GM18511 (cell line): Measurements from ENCODE around the gene THOC3.
A peak's percentile ranks its signal among the peaks of the same experiment; 100 is the strongest.
"Not testable (repeated sequence)": the region's sequence is repeated elsewhere in the genome, so short reads cannot be mapped to it uniquely, and the experiment has no call there.

Experiments used
- ATAC-seq: cut with Tn5 transposase; IDR thresholded peaks from one replicate; pipeline ENCODE4 v1.9.1; 2021; ENCODE audit warnings: mild to moderate bottlenecking, moderate library complexity; ENCODE audit not compliant: unreplicated experiment

The THOC3 gene, protein sequence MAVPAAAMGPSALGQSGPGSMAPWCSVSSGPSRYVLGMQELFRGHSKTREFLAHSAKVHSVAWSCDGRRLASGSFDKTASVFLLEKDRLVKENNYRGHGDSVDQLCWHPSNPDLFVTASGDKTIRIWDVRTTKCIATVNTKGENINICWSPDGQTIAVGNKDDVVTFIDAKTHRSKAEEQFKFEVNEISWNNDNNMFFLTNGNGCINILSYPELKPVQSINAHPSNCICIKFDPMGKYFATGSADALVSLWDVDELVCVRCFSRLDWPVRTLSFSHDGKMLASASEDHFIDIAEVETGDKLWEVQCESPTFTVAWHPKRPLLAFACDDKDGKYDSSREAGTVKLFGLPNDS

DNA sequence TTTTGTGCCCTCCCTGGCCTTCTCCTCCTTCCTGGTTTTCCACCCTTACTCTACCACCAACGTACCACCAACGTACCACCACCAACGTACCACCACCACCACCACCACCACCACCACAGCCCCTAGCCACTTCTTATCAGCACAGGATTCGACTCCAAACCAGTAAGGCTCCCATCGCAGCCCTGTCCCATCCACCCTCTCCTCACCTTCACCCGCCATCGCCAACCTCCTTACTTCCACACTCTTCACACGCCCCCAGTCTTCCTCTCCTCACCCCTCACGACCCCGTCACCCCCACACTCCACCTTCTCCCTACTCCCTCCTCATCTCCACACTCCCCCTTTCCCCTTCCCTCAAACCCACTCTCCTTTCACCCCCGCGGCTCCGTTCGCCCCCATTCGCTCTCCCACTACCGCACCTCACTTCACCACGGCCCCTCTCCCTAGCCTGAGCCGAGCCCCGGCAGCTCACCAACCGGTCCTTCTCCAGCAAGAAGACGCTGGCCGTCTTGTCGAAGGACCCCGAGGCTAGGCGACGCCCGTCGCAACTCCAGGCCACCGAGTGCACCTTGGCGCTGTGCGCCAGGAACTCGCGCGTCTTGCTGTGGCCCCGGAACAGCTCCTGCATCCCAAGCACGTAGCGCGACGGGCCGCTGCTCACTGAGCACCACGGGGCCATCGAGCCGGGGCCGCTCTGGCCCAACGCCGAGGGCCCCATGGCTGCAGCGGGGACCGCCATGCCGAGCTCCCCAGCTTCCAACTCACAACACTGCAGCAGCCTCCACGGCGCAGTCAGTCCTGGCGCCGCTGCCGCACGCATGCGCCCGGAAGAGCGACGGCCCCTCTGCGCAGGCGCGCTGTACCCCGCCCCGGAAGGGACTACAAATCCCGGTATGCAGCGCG is at the start of gene THOC3:
Gene THOC3, minus strand, starts transcription at position 845 of the 902 bp plus-strand sequence. Its CDS starts 107 bp downstream, at position 738.
- ATAC-seq = peak; percentile 98

DNA sequence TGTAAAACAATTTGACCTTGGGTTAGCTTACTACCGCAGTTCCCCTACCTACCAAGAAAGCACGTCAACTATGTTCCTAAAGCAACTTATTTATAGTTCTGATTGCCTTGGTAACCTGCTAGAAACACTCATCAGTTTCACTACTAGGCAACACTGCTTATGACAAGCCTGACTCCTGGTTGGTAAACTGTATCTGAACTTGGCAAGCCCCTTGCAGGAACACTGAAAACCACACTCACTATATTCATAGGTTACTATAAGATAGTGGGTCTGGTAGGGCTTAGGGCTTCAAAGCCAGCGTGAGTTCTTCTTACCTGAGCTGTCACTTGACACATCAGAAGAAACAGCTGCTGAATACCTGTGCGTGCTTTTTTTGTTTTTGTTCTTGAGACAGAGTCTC is 49.2 kb upstream of the THOC3 start:
- ATAC-seq = not testable (repeated sequence)

DNA sequence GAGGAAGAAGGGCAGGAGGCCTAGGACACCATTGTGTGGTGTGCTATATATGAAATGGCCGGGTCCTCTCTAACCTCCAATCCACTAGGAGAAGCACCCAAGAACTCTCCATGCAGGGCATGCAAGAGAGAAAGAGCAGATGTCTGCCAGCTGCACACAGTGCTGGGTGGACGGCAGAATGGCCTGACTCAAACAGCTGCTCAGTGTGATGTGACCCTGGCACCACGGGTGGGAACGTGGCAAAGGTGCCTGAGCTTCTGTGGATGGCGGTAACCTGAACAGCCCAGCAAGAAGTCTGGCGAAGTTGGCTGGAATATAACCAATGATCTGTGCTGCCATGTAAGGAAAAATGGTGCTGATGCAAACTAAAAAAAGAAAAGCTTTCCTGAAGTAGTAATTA is 46.2 kb upstream of the THOC3 start:
- not testable (repeated sequence) for ATAC-seq

DNA sequence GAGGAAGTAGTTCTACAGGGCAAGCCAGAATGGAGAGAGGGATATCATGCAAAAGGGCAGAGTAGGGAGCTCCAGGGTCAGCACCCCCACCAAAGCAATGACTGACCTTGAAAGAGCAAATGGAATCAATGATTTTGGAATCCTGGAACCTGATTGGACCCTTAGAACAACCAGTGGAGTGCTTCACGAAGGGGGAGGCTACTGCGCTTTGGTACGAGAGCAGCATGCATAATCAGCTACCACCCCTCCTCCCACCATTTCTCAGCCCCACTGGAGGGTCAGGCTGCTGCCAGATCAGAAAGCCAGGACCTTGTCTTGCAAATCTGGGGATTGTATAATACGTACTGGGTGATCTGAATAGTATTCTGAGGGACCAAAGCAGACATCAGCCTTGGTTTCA is 43.0 kb upstream of the THOC3 start:
- not testable (repeated sequence) for ATAC-seq

DNA sequence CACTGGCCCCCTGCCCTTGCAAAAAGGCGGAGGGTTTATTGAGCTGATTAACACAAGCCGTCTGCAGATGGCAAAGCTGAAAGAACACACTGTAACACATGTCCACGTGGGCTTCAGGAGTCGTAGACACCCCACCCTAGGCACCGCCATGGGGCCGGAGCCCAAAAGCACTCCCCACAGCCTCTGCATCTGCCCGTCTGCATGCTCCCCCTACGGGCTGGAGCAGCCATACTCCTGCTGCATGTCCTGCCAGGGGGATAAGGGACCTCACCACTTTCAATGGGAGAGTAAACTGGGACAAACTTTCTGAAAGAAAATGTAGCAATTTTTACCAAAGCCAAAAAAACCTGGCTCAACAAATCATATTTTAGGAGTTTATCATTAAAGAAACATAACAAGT is 42.1 kb upstream of the THOC3 start:
- ATAC-seq = not testable (repeated sequence)

DNA sequence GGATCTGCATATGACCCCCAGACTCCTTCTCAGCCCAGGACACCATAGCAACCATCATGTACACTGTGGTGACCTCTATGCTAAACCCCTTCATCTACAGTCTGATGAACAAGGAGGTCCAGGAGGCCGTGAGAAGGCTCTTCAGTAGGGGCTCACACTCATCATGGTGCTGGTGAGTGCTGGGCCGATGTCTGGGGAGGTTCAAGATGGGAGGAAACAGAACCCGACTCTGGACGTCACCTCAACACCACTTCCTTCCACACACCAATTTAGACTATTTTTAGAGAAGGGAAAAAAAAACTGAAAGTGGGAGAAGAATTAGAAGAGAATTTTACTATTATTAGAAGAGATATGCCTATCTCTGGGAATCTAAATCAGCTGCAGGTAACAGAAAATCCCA is 39.1 kb upstream of the THOC3 start:
- ATAC-seq = not testable (repeated sequence)

DNA sequence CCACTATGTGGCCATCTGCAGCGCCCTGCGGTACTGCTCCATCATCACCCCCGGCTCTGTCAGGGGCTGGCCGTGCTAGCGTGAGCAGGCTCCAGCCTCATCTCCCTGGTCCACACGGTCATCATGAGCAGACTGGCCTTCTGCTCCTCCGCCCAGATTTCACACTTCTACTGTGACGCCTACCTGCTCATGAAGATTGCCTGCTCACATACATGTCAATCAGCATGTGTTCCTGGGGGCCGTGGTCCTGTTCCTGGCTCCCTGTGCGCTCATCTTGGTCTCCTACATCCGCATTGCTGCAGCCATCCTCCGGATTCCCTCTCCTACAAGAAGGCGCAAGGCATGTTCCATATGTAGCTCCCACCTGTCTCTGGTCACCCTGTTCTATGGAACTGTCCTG is 38.7 kb upstream of the THOC3 start:
- ATAC-seq = not testable (repeated sequence)

DNA sequence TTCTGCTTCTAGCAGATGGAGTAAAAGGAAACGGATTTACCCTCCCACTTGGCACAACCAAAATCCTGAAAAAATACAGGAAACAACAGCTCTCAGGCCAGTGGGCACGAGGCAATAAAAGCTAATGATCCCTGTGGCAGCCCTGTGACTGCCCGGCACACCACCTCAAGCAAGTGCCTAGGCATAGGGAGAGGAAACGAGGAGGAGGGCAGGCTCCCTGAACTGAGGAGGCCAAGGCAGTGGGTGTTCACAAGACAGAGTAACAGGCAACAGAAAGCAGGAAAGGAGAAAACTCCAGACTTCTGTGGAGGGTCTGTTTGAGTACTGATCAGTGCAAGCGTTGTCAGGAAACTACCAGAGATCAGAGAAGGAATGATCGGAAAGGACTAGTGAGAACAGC is 29.9 kb upstream of the THOC3 start:
- not testable (repeated sequence) for ATAC-seq

DNA sequence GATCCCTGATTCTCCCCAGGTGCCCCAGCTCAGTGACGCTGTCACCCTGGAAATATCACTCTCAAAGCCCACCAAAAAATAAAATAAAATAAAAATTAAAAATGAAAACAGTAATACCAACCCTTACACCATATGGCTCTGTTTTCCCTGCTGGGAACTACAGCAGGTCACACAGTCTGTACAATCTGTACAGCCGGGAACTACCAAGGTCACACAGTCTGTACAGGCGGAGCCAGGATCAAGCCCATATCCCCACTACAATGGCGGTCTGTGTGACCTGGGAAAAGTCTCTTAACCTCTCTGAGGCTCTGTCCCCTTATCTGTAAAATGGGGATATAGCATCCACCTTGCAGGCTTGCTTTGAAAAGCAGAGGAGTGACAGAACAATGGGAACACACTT is 29.4 kb upstream of the THOC3 start:
- not testable (repeated sequence) for ATAC-seq

DNA sequence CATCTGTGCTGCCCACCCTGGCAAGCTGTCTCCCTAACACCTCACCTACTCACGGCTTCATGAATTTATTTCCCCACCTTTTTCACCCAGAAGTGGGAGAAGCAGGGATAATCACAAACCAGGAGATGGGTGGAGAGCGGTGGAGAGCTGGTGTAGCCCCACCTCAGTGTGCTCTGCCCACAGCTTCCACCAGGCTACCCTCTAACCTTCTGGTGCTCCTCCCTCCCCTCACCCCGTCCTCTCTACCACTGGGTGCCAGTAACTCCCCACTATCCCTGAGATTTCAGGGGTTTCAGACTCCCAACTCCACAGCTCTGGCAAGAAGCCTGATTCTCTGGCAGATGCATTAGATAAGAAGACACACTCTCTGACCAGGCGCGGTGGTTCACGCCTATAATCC is 28.7 kb upstream of the THOC3 start:
- not testable (repeated sequence) for ATAC-seq

DNA sequence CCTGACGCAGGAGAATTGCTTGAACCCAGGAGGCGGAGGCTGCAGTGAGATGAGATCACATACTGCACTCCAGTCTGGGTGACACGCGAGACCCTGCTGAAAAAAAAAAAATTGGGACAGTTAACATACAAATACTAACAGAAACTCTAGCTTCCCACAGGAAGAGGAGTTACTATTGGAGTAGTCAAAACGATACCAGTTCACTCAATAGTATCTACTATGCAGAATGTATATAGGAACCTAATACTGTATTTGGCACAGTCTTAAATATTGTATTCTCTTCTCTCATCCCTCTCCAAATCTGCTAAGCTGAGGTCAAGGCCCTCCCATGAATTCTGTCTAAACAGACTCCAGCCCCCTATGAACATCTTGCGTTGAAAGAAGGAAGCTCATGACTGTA is 27.4 kb upstream of the THOC3 start:
- ATAC-seq = not testable (repeated sequence)

DNA sequence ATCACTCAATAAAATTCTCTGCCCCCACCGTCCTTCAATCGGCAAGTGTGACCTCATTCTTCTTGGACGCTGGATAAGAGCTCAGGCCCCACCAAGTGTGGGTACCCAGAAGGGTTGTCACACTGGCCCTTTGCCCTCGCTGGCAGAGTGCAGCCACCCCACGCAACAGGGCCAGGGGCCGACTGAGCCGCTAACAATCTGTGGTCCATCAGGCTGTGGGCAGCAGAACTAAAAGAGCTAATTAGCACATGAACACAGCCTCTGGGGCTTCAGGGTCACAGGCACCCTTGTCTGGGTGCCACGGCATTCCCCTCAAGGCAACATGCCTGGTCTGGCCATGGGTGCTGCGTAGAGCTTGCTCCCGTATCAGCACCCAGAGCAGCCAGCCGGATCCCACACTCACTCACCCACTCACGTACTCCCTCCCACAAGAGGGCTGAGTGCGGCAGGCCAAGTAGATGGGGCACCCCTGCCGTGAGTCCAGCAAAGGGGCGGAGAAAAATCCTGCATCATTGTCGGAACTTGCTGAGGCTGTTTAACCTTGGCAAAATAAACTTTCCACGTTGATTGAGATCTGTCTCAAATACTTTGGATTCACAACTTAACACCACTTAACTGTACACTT is 11.4 kb upstream of the THOC3 start:
- ATAC-seq = not testable (repeated sequence)

DNA sequence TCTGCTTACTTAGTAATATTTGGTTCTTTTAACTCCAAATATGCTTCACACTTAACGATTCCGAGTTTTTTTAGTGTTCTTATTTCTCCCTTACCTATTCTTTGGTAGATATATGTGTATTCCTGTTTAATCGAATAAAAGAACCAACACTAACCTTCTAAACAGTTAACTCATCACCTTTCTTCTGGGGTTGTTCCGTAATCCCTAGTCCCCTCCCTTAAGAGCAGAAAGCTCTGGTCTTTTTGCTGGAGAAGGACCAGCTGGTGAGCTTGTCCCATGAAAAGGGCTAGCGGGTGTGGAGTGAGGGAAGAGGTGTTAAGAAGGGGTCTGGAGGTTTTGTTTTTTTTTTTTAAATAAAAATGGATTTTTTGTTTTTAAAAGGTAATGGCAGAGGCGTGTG is 266 bp upstream of the THOC3 start:
- ATAC-seq = peak; percentile 45

DNA sequence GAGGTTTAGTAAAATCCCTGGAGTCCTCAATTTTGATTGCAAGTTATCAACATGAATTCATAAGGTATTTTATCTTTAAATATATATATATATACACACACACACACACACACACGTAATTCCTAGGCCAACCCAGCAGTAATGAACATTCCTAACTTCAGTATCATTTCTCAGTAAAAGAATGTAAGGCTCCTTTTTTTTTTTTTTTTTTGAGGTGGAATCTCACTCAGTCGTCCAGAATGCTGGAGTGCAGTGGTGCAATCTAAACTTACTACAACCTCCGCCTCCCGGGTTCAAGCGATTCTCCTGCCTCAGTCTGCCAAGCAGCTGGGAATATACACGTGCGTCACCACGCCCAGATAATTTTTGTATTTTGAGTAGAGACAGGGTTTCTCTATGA is 5.8 kb downstream of the THOC3 start:
- ATAC-seq = not testable (repeated sequence)

DNA sequence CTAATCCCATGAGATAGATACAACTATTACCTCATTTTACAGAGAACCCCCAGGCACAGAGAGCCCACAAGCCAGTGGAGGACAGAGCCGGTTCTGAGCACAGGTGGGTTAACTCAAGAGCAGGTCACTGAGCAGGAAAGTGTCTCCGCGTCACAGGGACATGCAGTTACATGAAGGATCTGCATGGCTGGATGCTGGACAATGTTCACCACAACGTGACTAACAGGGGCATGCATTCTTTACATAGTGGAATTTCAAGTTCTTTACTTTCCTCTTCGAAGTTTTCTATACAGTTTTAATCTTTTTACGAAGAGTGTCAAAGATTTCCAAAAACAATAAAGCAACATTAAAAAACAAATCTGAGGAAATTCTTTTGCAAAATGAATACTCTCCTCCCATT is 7.9 kb downstream of the THOC3 start:
- not testable (repeated sequence) for ATAC-seq

DNA sequence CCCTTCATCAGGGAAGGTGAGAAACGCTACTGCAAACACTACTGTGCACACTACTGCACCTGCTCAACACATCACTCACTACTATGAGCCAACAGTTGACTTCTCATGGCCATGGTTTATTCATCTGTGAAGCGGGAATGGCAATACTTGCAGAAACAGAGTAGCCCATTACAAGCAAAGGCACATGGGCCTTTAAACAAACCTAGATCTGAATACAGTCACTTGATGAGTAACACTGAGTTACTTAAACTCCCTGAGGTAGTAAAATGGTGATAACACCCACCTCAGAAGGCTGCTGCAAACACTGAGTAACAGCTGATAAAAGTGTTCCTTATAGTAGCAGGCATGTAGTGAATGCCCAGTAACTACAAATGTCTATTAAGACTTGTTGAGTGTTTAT is 9.6 kb downstream of the THOC3 start:
- not testable (repeated sequence) for ATAC-seq

DNA sequence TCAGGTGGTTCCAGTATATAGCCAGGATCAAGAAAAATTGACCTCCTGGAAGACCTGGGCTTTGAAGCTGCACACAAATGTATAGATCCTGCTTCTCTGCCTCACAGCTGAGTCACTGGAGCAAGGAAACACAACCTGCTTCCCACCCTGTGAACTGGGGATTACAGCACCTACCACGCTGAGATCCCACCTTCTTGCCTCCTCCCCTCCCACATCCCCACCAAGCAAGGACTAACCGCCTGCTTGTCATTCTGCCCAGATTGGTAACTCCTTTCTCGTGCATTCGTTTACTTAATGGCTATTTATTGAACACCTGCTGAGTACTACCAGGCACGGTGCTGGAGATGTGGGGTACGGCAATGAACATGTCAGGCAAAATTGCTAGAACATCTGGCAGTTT is 14.0 kb downstream of the THOC3 start:
- not testable (repeated sequence) for ATAC-seq

DNA sequence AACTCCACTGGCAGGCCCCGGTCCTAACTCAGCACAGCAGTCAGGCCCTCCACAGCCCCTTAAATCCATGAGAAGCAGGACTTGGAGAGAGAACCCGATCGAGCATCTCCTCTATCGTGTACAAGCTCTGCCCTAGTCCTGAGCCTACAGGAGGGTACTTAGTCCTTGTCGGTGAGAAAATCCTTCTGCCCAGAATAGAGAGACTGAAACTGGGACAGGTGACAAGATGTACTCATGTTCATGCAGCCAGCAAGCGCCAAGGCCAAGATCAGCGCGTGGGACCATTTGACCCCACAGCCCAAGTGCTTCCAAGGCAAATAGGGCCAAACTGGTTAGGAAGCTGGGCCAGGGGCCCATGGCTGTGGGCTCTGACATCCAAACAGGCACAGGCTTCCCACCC is 15.3 kb downstream of the THOC3 start:
- ATAC-seq = not testable (repeated sequence)

DNA sequence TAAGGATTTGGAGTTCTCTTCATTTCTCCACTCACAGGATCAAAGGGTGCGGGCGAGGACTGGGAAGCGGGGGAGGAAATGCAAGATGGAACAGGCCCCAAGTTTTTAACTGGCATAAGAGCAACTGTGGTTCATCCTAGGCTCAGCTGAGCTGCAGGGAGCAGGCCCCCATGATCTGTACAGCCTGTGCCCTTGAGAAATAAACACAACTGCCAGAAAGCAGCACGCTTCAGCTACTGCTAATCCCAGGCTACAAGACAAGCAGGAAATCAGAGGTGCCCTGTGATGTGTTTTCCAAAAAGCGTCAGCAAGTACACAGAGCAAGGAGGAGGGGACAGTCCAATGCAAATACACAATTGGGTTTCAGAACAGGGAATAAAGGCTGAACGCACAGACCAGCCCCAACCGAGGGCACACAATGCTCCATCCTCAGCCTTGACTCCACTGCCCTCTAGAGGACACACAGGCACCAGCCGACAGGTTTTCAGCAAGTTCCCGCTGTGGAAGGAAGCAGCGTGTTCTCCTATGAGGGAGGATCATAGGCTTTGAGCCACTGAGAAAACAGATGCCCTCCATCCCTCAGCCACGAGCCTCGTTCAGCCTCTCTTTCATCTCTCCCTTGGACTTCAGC is 16.7 kb downstream of the THOC3 start:
- ATAC-seq = peak; percentile 82

DNA sequence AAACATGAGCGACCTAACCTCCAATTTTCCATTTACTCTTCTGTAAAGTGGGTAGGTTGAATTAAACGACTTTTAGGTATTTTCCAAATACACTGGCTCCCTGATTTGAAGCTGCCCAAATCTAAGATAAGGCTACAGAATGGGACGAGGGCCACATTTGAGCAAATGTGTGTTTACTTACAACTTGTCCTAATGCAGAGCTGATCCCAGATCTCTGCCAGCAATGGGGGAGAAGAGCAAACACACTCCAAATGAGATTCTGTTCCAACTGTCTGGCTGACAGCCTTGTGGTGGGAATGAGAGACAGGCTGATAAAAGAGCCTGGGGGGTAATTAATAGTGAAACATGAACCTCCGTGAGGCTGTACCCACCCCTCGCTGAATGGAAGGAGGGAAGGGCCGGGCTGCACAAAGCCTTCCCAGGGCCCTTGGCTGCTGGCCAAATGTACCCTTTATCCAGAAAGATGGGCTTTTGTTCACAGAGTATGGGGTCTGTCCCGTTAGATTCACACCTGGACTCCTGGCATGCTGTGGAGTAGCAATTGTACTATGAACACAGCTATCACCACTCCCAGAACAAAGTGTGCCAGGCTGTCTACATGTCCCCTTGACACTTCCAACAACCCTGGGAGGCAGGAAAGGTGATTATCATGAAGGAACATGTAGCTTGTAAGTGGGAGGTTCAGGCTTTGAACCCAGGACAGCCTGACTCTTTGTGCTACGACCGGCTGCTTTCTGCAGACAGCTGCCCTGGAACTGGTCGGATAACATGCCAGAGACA is 19.6 kb downstream of the THOC3 start:
- not testable (repeated sequence) for ATAC-seq
